K562 (cell line): Measurements from ENCODE around the gene LRRC61. TPM values are rescaled to one million over a fixed set of nuclear protein-coding genes. Genes with fewer than 3 reads are reported as not detected.

ENCODE experiments used
- FOS ChIP-seq: IDR thresholded peaks from 3 replicates; pipeline ENCODE4 v1.6.1; 2011; ENCODE audit not compliant: insufficient read length; ENCODE audit errors: extremely low read depth
- NONO ChIP-seq, 2 experiments: fragments of 200-400 bp in 1 of 2; fragments of 450-650 bp in 1 of 2; formaldehyde crosslinking in 1 of 2; IDR thresholded peaks; 2 replicates each; pipeline ENCODE4 v1.6.1; 2017; ENCODE audit warnings: low read depth in 2 of 2, mild to moderate bottlenecking in 2 of 2, moderate library complexity in 2 of 2, low read length in 1 of 2
- RAD51 ChIP-seq: fragments of 450-650 bp; IDR thresholded peaks from 2 replicates; pipeline ENCODE4 v1.7.1; 2016; ENCODE audit warnings: low read depth, mild to moderate bottlenecking, borderline replicate concordance
- ZBTB40 ChIP-seq, 2 experiments: fragments of 450-650 bp in 1 of 2; sonication (generic) in 1 of 2; formaldehyde crosslinking in 1 of 2; IDR thresholded peaks; 2 replicates each; pipeline versions ENCODE4 v1.7.1 to v1.9.0; 2016 to 2022; ENCODE audit warnings: inconsistent platforms in 1 of 2, mild to moderate bottlenecking in 1 of 2, missing genetic modification reagents in 1 of 2
- polyA plus RNA-seq, 8 experiments: library from polyadenylated mRNA; depleted of rRNA in 4 of 8; stranded (reverse) in 5 of 8; unstranded in 3 of 8; fragments of >200 nt; fragmentation: Nextera tagmentation in 2 of 8; fragmentation: Illumina TruSeq in 1 of 8; extraction: Ambion mirVana in 2 of 8; extraction: Trizol in 1 of 8; gene quantifications; 2 replicates each; pipeline versions ENCODE4 v1.2.1 to v1.2.3, GENCODE V29; 2011 to 2014; ENCODE audit warnings: inconsistent platforms in 1 of 8, missing spikeins in 1 of 8
- total RNA-seq, 7 experiments: library from RNA; depleted of rRNA in 6 of 7; stranded (reverse); fragments of >200 nt in 6 of 7; fragmentation: Illumina TruSeq in 2 of 7; extraction: Trizol in 2 of 7; gene quantifications; 2 replicates each; pipeline versions ENCODE4 v1.2.1 to v1.2.3, GENCODE V29; 2011 to 2021; ENCODE audit warnings: low replicate concordance in 1 of 7

The LRRC61 gene
- total and polyA plus RNA-seq, 9 of the 15 experiments (the other 6 are each of a cell fraction or from before 2014, with no cell fraction given), result 1.3 to 55.2 (median 35.2) TPM

- TF ChIP-seq ZBTB40 (IDR thresholded peaks at IDR 0.05) (no peak), ZBTB40 (CRISPR knock-in tag; IDR thresholded peaks at IDR 0.05) (no peak), NONO (IDR thresholded peaks at IDR 0.05; ENCODE audit: low read depth in 2 of 2, low read length in 1 of 2) (no peak), RAD51 (no peak), FOS (no peak)
Observed at GRCh38 chr7:150371996-150372270, 48.8 kb downstream of the LRRC61 start (continued).
